Pulmonary artery endothelial cell (primary cell): ENCODE data around the gene ADH1C. TPM values are rescaled to one million over a fixed set of nuclear protein-coding genes. Genes with fewer than 3 reads are reported as not detected.

Experiments used
- DNase-seq: peaks from one replicate; pipeline ENCODE4 v3.0.0-alpha.2; 2011; ENCODE audit warnings: low read depth, low spot score
- total RNA-seq: library from RNA; depleted of rRNA; stranded (reverse); fragments of >200 nt; gene quantifications from 2 replicates; pipeline ENCODE4 v1.2.3, GENCODE V29; 2014

The ADH1C gene
- total RNA-seq, 1 donor from 2014 or later = not detected

DNA sequence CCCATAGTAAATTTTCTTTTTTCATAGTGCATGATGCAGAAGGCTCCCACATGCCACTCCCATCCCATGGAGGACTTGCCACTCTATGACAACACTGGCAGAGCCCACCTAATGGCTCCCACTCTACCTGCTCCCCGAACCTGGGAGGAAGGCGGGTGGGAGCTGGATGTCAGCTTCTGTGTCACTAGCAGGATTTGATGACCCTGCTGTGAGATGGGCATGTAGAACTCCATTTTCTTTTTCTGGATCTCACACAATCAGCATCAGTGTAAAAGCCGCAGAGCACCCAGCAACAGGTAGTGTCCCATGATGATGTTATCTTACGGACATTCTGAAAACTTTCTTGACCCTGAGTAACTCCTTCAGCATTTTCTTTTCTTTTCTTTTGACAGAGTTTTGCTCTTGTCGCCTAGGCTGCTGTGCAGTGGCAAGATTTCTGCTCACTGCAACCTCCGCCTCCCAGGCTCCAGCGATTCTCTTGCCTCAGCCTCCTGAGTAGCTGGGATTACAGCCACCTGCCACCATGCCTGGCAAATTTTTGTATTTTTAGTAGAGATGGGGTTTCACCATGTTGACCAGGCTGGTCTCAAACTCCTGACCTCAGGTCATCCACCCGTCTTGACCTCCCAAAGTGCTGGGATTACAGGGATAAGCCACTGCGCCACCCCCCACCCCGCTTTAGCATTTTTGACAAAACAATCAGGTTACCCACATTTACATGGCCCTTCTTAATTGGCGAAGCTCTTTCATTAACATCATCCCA lies 46.7 kb downstream of the ADH1C start:
- no peak for DNase-seq

GRCh38 chr4:99301376-99302164 lies 51.0 kb downstream of the ADH1C start:
- no peak for DNase-seq

GRCh38 chr4:99300934-99301333 lies 51.6 kb downstream of the ADH1C start:
- DNase-seq = no peak

DNA sequence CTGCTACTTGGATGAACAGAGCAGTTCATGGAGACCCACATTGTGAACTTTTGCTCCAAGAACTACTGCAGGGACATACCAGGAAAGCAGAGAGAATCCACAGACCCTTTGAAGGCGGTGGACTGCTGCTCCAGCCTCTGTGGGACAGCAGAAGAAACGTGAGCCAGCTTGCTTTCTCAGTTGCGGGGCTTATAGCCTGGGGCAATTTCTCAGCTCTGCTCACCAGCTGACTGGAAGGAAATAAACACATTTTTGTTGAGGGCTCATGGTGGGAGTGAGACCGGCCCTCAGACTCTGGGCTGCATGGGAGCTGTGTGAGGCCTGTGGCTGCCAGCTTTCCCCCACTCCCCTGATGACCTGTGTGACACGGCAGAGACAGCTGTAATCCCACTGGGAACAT lies 59.2 kb downstream of the ADH1C start:
- DNase-seq = no peak

- DNase-seq = no peak
Measured at GRCh38 chr4:99290848-99291786, 61.4 kb downstream of the ADH1C start, which contains the start of gene ADH1A. Gene ADH1A (minus strand): TSS chr4:99290985. CDS start chr4:99290914, 71 bp downstream.

Other genes with a start within 250 kb of the ADH1C start
- not detected in 2 replicates for gene ADH4, start 208.4 kb downstream of the ADH1C start, total RNA-seq
- gene ADH6, start 133.5 kb downstream of the ADH1C start, total RNA-seq = not detected in 2 replicates
- not detected in 2 replicates for gene ADH1A, start 61.8 kb downstream of the ADH1C start, total RNA-seq
- not detected in 2 replicates for gene ADH1B, start 31.3 kb downstream of the ADH1C start, total RNA-seq
- not detected in 2 replicates for gene ADH7, start 82.6 kb upstream of the ADH1C start, total RNA-seq
- gene C4orf17, start 158.3 kb upstream of the ADH1C start, total RNA-seq = not detected in 2 replicates
- 7.2 and 10.9 TPM in 2 replicates for gene TRMT10A, start 211.3 kb upstream of the ADH1C start, total RNA-seq
- gene MTTP, start 222.1 kb upstream of the ADH1C start, total RNA-seq = under 0.01 TPM in 1 of 2 replicates, not detected in the other